SK-N-SH (cell line): ENCODE measurements around the gene COL8A1.
"Not testable (repeated sequence)": the region's sequence is repeated elsewhere in the genome, so short reads cannot be mapped to it uniquely, and the experiment has no call there.

ENCODE experiments used
- CHD2 ChIP-seq: fragments of 150-350 bp; IDR thresholded peaks from 2 replicates; pipeline ENCODE4 v1.6.1; 2018; ENCODE audit warnings: low read length; ENCODE audit not compliant: partially characterized antibody
- TF ChIP-seq, protein P1 (sequence below): IDR thresholded peaks from 2 replicates; pipeline ENCODE4 v1.4.0; 2012; ENCODE audit warnings: low read depth
- TF ChIP-seq, protein P2 (sequence below): IDR thresholded peaks from 2 replicates; pipeline ENCODE4; 2012
- TF ChIP-seq, protein P3 (sequence below): fragments of 200-600 bp; sonication (generic); IDR thresholded peaks from 2 replicates; pipeline ENCODE4 v1.6.1; 2017; ENCODE audit warnings: antibody characterized with exemption, mild to moderate bottlenecking, moderate library complexity

DNA sequence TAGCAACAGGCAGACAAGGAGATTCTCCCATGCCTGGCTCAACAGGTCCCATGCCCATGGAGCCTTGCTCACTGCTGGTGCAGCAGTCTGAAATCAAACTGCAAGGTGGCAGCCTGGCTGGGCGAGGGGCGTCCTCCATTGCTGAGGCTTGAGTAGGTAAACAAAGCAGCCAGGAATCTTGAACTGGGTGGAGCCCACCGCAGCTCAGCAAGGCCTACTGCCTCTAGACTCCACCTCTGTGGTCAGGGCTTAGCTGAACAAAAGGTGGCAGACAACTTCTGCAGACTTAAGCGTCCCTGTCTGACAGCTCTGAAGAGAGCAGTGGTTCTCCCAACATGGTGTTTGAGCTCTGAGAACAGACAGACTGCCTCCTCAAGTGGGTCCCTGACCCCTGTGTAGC, 49.2 kb upstream of the COL8A1 start:
- TF ChIP-seq, protein P1, sequence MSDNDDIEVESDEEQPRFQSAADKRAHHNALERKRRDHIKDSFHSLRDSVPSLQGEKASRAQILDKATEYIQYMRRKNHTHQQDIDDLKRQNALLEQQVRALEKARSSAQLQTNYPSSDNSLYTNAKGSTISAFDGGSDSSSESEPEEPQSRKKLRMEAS, result not testable (repeated sequence)
- TF ChIP-seq, protein P2, sequence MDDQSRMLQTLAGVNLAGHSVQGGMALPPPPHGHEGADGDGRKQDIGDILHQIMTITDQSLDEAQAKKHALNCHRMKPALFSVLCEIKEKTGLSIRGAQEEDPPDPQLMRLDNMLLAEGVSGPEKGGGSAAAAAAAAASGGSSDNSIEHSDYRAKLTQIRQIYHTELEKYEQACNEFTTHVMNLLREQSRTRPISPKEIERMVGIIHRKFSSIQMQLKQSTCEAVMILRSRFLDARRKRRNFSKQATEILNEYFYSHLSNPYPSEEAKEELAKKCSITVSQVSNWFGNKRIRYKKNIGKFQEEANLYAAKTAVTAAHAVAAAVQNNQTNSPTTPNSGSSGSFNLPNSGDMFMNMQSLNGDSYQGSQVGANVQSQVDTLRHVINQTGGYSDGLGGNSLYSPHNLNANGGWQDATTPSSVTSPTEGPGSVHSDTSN, result not testable (repeated sequence)
- not testable (repeated sequence) for TF ChIP-seq CHD2
- TF ChIP-seq, protein P3, sequence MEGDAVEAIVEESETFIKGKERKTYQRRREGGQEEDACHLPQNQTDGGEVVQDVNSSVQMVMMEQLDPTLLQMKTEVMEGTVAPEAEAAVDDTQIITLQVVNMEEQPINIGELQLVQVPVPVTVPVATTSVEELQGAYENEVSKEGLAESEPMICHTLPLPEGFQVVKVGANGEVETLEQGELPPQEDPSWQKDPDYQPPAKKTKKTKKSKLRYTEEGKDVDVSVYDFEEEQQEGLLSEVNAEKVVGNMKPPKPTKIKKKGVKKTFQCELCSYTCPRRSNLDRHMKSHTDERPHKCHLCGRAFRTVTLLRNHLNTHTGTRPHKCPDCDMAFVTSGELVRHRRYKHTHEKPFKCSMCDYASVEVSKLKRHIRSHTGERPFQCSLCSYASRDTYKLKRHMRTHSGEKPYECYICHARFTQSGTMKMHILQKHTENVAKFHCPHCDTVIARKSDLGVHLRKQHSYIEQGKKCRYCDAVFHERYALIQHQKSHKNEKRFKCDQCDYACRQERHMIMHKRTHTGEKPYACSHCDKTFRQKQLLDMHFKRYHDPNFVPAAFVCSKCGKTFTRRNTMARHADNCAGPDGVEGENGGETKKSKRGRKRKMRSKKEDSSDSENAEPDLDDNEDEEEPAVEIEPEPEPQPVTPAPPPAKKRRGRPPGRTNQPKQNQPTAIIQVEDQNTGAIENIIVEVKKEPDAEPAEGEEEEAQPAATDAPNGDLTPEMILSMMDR, result not testable (repeated sequence)
